A549 (cell line): ENCODE measurements around the gene ARHGEF7.

Source experiments
- MYC ChIP-seq: IDR thresholded peaks from 2 replicates; pipeline ENCODE4 v1.6.1; 2012; ENCODE audit warnings: mild to moderate bottlenecking, inconsistent platforms, low read length, improper control_type of control experiment, borderline replicate concordance
- POLR2A ChIP-seq: IDR thresholded peaks from 2 replicates; pipeline ENCODE4 v1.6.1; 2012; ENCODE audit warnings: mild to moderate bottlenecking, low read length
- SREBF2 ChIP-seq: fragments of 450-650 bp; IDR thresholded peaks from 2 replicates; pipeline ENCODE4 v1.6.1; 2014; ENCODE audit warnings: mild to moderate bottlenecking, moderate library complexity
- TF ChIP-seq, protein P1 (sequence below): fragments of >200 bp; sonication (Bioruptor Twin); formaldehyde crosslinking; IDR thresholded peaks from 3 replicates; pipeline ENCODE4 v1.5.1; 2016
- TF ChIP-seq, protein P2 (sequence below): fragments of 200-600 bp; sonication (generic); IDR thresholded peaks from 2 replicates; pipeline ENCODE4 v1.6.1; 2016; ENCODE audit warnings: antibody characterized with exemption, mild to moderate bottlenecking, moderate library complexity

DNA sequence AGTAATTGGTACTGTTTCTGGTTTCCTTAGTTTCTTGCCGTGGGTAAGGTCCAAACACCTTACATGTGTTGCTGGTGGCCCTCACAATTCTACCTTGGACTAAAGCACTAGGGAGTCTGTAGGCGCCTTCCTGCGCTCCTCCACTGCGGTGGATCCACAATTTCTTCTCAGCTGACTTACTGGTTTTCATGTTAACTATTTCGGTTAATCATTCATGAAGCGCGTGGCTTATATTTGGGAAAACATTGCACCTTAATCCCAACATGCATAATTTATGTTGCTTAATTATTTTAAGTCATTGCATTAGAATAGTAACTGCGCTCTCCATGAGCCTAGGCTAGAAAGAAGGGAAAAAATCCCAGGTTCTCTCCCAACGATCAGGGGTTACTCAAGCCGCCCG is 37.7 kb downstream of the ARHGEF7 start:
- TF ChIP-seq MYC (no peak), POLR2A (no peak), SREBF2 (no peak)
- TF ChIP-seq, protein P1, sequence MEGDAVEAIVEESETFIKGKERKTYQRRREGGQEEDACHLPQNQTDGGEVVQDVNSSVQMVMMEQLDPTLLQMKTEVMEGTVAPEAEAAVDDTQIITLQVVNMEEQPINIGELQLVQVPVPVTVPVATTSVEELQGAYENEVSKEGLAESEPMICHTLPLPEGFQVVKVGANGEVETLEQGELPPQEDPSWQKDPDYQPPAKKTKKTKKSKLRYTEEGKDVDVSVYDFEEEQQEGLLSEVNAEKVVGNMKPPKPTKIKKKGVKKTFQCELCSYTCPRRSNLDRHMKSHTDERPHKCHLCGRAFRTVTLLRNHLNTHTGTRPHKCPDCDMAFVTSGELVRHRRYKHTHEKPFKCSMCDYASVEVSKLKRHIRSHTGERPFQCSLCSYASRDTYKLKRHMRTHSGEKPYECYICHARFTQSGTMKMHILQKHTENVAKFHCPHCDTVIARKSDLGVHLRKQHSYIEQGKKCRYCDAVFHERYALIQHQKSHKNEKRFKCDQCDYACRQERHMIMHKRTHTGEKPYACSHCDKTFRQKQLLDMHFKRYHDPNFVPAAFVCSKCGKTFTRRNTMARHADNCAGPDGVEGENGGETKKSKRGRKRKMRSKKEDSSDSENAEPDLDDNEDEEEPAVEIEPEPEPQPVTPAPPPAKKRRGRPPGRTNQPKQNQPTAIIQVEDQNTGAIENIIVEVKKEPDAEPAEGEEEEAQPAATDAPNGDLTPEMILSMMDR = no peak
- TF ChIP-seq, protein P2, sequence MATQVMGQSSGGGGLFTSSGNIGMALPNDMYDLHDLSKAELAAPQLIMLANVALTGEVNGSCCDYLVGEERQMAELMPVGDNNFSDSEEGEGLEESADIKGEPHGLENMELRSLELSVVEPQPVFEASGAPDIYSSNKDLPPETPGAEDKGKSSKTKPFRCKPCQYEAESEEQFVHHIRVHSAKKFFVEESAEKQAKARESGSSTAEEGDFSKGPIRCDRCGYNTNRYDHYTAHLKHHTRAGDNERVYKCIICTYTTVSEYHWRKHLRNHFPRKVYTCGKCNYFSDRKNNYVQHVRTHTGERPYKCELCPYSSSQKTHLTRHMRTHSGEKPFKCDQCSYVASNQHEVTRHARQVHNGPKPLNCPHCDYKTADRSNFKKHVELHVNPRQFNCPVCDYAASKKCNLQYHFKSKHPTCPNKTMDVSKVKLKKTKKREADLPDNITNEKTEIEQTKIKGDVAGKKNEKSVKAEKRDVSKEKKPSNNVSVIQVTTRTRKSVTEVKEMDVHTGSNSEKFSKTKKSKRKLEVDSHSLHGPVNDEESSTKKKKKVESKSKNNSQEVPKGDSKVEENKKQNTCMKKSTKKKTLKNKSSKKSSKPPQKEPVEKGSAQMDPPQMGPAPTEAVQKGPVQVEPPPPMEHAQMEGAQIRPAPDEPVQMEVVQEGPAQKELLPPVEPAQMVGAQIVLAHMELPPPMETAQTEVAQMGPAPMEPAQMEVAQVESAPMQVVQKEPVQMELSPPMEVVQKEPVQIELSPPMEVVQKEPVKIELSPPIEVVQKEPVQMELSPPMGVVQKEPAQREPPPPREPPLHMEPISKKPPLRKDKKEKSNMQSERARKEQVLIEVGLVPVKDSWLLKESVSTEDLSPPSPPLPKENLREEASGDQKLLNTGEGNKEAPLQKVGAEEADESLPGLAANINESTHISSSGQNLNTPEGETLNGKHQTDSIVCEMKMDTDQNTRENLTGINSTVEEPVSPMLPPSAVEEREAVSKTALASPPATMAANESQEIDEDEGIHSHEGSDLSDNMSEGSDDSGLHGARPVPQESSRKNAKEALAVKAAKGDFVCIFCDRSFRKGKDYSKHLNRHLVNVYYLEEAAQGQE = no peak
